KMS-11 (cell line): ENCODE results near the gene RABL2A.
"Not testable (repeated sequence)": the region's sequence is repeated elsewhere in the genome, so short reads cannot be mapped to it uniquely, and the experiment has no call there.

Experiments
- H2AFZ ChIP-seq: fragments of 200-600 bp; sonication (generic); 2 replicates; pipeline ENCODE4 v1.6.1; 2016; ENCODE audit warnings: antibody characterized with exemption, mixed run types, low read depth
- H3K27ac ChIP-seq: fragments of 200-600 bp; sonication (generic); 2 replicates; pipeline ENCODE4 v1.6.1; 2016; ENCODE audit warnings: mild to moderate bottlenecking, mixed run types
- H3K27me3 ChIP-seq: fragments of 200-600 bp; sonication (generic); 2 replicates; pipeline ENCODE4 v1.6.1; 2017; ENCODE audit warnings: mild to moderate bottlenecking, low read depth, mixed run types, moderate library complexity; ENCODE audit not compliant: insufficient read depth
- H3K36me3 ChIP-seq: fragments of 200-600 bp; sonication (generic); 2 replicates; pipeline ENCODE4 v1.6.1; 2017; ENCODE audit warnings: mild to moderate bottlenecking, mixed run types; ENCODE audit not compliant: insufficient read depth
- H3K4me1 ChIP-seq: fragments of 200-600 bp; sonication (generic); 2 replicates; pipeline ENCODE4 v1.6.1; 2016; ENCODE audit warnings: mild to moderate bottlenecking, low read depth, mixed run types; ENCODE audit not compliant: poor library complexity, severe bottlenecking
- H3K4me2 ChIP-seq: fragments of 200-600 bp; sonication (generic); 2 replicates; pipeline ENCODE4 v1.7.0; 2016; ENCODE audit warnings: mild to moderate bottlenecking, mixed run types
- H3K4me3 ChIP-seq: fragments of 200-600 bp; sonication (generic); IDR thresholded peaks from 2 replicates; pipeline ENCODE4 v1.6.1; 2017; ENCODE audit warnings: low read depth, low read length, mixed read lengths; ENCODE audit not compliant: insufficient read depth
- H3K79me2 ChIP-seq: fragments of 200-600 bp; sonication (generic); 2 replicates; pipeline ENCODE4 v1.6.1; 2016; ENCODE audit warnings: low read depth, mixed run types; ENCODE audit not compliant: insufficient read depth
- H3K9ac ChIP-seq: fragments of 200-600 bp; sonication (generic); 2 replicates; pipeline ENCODE4 v1.6.1; 2016; ENCODE audit warnings: mild to moderate bottlenecking, mixed run types
- H4K20me1 ChIP-seq: fragments of 200-600 bp; sonication (generic); 2 replicates; pipeline ENCODE4 v1.6.1; 2016; ENCODE audit warnings: mild to moderate bottlenecking, mixed run types; ENCODE audit not compliant: insufficient read depth

The RABL2A gene

DNA sequence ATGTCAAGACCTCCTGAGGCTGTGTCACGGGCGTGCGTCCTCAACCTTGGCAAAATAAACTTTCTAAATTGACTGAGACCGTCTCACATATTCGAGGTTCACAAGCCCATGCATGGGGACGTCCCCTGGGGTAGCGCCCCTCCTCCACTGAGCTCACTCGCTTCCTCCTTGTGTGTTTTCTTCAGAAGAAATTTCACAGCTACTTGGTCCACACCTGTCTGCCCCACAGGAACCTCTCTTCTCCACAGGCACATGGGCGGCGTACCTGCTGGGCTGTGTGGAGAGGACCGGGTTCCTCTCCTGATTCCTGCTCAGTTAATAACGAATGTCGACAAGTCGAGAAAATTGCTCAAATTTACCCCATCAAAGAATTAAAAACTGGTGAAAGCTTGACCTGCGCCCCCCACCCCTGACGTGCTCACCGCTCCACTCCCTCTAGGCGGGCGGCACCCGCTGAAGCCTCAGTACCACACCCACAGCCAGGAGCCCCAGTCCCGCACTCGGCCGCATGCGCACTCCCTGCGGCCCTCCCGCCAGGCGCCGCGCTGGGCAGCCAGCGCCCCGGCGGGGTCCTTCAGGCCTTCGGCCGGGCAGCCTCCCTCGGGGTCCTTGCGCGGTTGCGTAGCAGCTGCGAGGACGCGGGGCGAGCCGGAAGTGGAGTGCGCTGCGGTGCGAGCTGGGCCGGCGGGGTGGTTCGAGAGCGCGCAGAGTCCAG, at the start of gene RABL2A:
Gene RABL2A (plus strand): TSS at position 651 of the 715 bp plus-strand sequence. CDS start 1,341 bp downstream, outside the sequence.
- H3K4me2 ChIP-seq, H3K9ac ChIP-seq, H4K20me1 ChIP-seq, H3K4me1 ChIP-seq, H3K27me3 ChIP-seq, H3K36me3 ChIP-seq, H3K4me3 ChIP-seq, H2AFZ ChIP-seq, H3K79me2 ChIP-seq, H3K27ac ChIP-seq: not testable (repeated sequence)

- not testable (repeated sequence) for H3K4me3 ChIP-seq, H3K36me3 ChIP-seq, H3K4me1 ChIP-seq, H3K79me2 ChIP-seq, H4K20me1 ChIP-seq, H3K9ac ChIP-seq, H3K4me2 ChIP-seq, H3K27ac ChIP-seq, H2AFZ ChIP-seq, H3K27me3 ChIP-seq
These were observed 48.6 kb upstream of the RABL2A start for GRCh38 chr2:113578508-113578907.

- H3K4me3 ChIP-seq, H3K27me3 ChIP-seq, H3K4me2 ChIP-seq, H3K27ac ChIP-seq, H3K36me3 ChIP-seq, H3K9ac ChIP-seq, H3K4me1 ChIP-seq, H2AFZ ChIP-seq, H3K79me2 ChIP-seq, H4K20me1 ChIP-seq: not testable (repeated sequence)
These were observed 44.6 kb upstream of the RABL2A start for GRCh38 chr2:113582473-113582872.

DNA sequence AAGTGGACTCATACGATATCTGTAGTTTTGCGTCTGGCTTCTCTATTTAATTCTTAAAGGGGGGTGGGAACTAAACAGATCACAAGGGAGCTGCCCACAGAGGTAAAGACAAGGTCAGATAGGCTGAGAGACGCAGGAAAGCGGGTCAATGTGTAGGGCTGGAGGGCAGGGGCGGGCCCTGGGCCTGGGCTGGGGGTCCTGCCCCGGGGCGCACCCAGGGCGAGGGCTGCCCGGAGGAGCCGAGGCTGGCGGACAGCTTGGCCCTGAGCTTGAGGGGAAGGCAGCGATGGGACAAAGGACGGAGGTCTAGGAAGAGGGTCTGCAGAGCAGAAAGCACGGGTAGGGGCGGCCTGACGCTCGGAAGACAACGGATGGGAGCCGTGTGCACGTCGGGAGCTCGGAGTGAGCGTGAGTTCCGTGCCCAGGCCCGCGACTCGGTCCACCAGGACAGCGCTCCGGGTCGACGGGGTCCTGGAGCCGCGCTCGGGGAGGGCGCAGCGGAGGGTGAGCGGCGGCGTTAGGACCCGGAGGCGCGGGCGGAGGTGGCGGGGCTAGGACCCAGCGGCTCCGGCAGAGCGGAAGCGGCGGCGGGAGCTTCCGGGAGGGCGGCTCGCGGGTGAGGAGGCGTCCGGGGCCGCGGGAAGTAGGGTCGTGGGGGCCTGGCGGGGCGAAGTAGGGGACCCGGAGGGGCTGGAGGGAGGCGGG, 43.4 kb upstream of the RABL2A start:
- Histone ChIP-seq H3K9ac (peak overlapping the region; percentile 56; the same call in 1 of the 2 replicates), H3K4me3 (peak overlapping the region; percentile 29), H3K4me2 (peak overlapping the region; percentile 89), H2AFZ (peak overlapping the region; percentile 99)
- not testable (repeated sequence) for H3K36me3 ChIP-seq, H4K20me1 ChIP-seq, H3K27ac ChIP-seq, H3K79me2 ChIP-seq, H3K27me3 ChIP-seq, H3K4me1 ChIP-seq

DNA sequence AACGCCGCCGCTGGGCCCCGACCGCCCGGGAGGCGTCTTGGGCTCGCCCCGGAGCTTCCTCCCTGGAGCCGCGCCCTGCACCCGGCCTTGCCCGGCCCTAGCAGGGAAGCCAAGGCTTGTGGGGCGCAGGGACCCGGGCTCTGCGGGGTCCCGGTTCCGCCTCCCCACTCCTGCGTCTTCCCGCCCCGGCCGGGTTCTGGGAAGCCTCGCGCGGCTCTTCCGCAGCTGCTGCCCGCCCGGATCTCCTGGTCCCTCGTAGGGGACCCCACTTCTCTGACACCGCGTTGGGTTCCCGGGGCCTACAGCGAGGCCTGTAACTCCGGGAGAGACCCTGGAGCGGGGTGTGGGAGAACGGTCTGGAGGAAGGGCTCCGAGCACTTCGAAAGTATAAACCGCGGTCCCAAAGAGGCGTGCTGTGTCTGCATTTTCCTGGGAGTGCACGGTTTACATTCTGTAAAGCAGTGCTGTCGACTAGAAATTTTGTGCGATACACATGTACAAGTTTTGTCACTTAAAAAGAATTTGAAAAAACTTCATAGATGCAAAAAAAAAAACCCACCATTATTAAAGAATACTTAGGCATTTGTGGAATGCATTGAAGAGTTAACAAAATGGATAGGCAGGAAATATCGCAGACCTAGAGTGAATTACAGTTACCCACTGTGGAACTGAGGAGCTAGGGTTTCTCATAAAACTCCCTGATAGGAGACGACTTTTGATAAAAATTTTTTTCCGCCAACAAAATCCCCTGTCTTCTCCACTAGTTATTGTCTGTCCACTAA, 42.6 kb upstream of the RABL2A start:
- not testable (repeated sequence) for H3K27me3 ChIP-seq, H3K27ac ChIP-seq
- H3K4me2 ChIP-seq = peak overlapping the region; percentile 81

GRCh38 chr2:113587201-113587600, 39.9 kb upstream of the RABL2A start:
- H3K4me1 ChIP-seq, H3K4me2 ChIP-seq, H3K27me3 ChIP-seq, H3K36me3 ChIP-seq, H3K4me3 ChIP-seq, H3K9ac ChIP-seq, H4K20me1 ChIP-seq, H3K79me2 ChIP-seq, H2AFZ ChIP-seq, H3K27ac ChIP-seq: not testable (repeated sequence)

More for the DNA sequence above, 42.6 kb upstream of the RABL2A start:
- H2AFZ ChIP-seq, H3K4me3 ChIP-seq, H4K20me1 ChIP-seq, H3K79me2 ChIP-seq, H3K36me3 ChIP-seq, H3K4me1 ChIP-seq: not testable (repeated sequence)
- peak overlapping the region; percentile 61; the same call in 1 of the 2 replicates for H3K9ac ChIP-seq

GRCh38 chr2:113589591-113589990, 37.5 kb upstream of the RABL2A start:
- H3K4me2 ChIP-seq, H3K27ac ChIP-seq, H3K36me3 ChIP-seq, H3K79me2 ChIP-seq, H3K4me1 ChIP-seq, H2AFZ ChIP-seq, H3K27me3 ChIP-seq, H4K20me1 ChIP-seq, H3K9ac ChIP-seq, H3K4me3 ChIP-seq: not testable (repeated sequence)

- not testable (repeated sequence) for H3K9ac ChIP-seq, H3K79me2 ChIP-seq, H3K4me3 ChIP-seq, H3K27me3 ChIP-seq, H3K4me1 ChIP-seq, H3K36me3 ChIP-seq, H3K27ac ChIP-seq, H3K4me2 ChIP-seq, H4K20me1 ChIP-seq, H2AFZ ChIP-seq
These were observed 35.1 kb upstream of the RABL2A start for GRCh38 chr2:113591926-113592325.

DNA sequence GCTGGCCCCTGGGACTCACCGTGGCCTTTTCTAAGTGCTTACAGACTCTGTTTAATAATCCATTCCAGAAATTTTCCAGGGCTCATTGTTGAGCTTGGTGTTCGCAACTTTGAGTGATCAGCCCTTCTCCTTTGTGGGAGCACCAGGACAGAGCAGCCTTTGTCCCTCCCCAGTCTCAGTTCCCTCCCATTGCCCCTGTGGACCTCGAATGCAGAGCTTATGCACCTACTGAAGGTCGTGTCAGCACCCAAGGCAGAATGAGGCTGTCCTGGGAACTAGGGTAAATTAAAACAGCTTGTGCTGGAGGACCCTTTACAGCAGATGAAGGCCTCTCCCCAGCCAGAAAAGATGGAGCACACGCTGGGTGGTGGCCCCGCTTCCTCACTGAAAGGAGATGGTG, 33.8 kb upstream of the RABL2A start:
- H2AFZ ChIP-seq, H4K20me1 ChIP-seq, H3K9ac ChIP-seq, H3K27me3 ChIP-seq, H3K36me3 ChIP-seq, H3K4me2 ChIP-seq, H3K79me2 ChIP-seq, H3K27ac ChIP-seq, H3K4me3 ChIP-seq, H3K4me1 ChIP-seq: not testable (repeated sequence)

DNA sequence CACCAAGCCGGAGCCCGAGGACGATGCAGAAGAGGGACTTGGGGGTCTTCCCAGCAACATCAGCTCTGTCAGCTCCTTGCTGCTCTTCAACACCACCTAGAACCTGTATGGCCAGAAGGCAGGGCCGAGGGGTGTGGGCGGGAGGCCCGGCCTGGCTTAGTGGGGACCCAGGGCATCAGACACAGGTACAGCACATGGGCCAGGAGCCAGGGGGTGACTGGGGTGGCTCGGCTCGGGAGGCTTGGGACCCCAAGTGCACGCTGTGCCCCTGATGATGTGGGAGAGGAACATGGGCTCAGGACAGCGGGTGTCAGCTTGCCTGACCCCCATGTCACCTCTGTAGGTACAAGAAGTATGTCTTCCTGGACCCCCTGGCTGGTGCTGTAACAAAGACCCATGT, 31.3 kb upstream of the RABL2A start:
- not testable (repeated sequence) for H3K27me3 ChIP-seq, H3K79me2 ChIP-seq, H3K36me3 ChIP-seq, H3K4me3 ChIP-seq, H3K4me2 ChIP-seq, H2AFZ ChIP-seq, H3K4me1 ChIP-seq, H3K27ac ChIP-seq, H3K9ac ChIP-seq, H4K20me1 ChIP-seq
